ENCODE data around the gene NETO2.

GRCh38 chr16:47033176-47033575, 110.6 kb downstream of the NETO2 start:
- TF ChIP-seq ARNTL (CRISPR knock-in tag; IDR thresholded peaks at IDR 0.05; ENCODE audit: borderline replicate concordance, low read depth) (no peak), TCF4 (CRISPR knock-in tag; IDR thresholded peaks at IDR 0.05; ENCODE audit: borderline replicate concordance) (no peak), SNAI2 (CRISPR knock-in tag; IDR thresholded peaks at IDR 0.05) (no peak), ZFP3 (CRISPR knock-in tag; IDR thresholded peaks at IDR 0.05) (no peak), RARB (CRISPR knock-in tag; IDR thresholded peaks at IDR 0.05) (no peak), ZNF70 (CRISPR knock-in tag; IDR thresholded peaks at IDR 0.05) (no peak), TOX (CRISPR knock-in tag; IDR thresholded peaks at IDR 0.05; ENCODE audit: borderline replicate concordance) (no peak), GLIS3 (CRISPR knock-in tag; IDR thresholded peaks at IDR 0.05) (no peak), PPARA (CRISPR knock-in tag; IDR thresholded peaks at IDR 0.05; ENCODE audit: borderline replicate concordance) (no peak), PATZ1 (CRISPR knock-in tag; IDR thresholded peaks at IDR 0.05; ENCODE audit: borderline replicate concordance) (no peak), BACH2 (CRISPR knock-in tag; IDR thresholded peaks at IDR 0.05; ENCODE audit: borderline replicate concordance) (no peak)
